Uterus (tissue), 2 donors: ENCODE results near the gene UPP1.

Experiments used
- POLR2A ChIP-seq, 2 donors: fragments of 450-650 bp; IDR thresholded peaks; one replicate each; pipeline ENCODE4 v1.6.1; 2016; ENCODE audit warnings: antibody characterized with exemption in 2 of 2, mild to moderate bottlenecking in 1 of 2, moderate library complexity in 1 of 2
- TF ChIP-seq, protein P1 (sequence below), 4 experiments: fragments of 200-600 bp in 2 of 4; fragments of 450-650 bp in 2 of 4; sonication (generic) in 2 of 4; IDR thresholded peaks; one replicate each; pipeline ENCODE4 v1.5.1; 2016 to 2019; ENCODE audit warnings: antibody characterized with exemption in 4 of 4, mild to moderate bottlenecking in 2 of 4, moderate library complexity in 1 of 4

DNA sequence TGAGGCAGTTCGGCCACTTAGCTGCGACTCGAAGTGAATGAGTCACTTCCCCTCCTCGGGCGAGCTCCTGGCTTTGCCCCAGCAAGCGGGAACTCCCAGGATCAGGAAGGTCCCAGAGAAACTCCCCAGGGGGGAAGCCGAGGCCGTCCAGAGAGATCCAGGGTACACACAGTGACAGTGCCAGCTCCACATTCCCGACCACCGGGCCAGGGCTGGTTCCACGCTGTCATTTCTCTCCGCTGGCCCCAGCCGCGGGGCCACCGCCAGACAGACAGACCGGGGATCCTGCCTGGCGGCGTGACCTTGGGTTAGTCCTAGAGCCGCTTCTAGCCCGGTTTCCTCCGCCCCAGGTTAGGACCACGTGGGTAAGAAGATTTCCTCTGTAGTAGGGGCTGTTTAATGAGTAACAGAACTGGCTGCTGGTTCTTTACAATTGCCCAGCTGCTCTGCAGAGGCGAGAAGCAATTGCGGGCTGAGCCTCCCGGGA is 463 bp upstream of the UPP1 start:
- TF ChIP-seq, protein P1, sequence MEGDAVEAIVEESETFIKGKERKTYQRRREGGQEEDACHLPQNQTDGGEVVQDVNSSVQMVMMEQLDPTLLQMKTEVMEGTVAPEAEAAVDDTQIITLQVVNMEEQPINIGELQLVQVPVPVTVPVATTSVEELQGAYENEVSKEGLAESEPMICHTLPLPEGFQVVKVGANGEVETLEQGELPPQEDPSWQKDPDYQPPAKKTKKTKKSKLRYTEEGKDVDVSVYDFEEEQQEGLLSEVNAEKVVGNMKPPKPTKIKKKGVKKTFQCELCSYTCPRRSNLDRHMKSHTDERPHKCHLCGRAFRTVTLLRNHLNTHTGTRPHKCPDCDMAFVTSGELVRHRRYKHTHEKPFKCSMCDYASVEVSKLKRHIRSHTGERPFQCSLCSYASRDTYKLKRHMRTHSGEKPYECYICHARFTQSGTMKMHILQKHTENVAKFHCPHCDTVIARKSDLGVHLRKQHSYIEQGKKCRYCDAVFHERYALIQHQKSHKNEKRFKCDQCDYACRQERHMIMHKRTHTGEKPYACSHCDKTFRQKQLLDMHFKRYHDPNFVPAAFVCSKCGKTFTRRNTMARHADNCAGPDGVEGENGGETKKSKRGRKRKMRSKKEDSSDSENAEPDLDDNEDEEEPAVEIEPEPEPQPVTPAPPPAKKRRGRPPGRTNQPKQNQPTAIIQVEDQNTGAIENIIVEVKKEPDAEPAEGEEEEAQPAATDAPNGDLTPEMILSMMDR (IDR thresholded peaks at IDR 0.05) = no peak
- no peak for TF ChIP-seq POLR2A (IDR thresholded peaks at IDR 0.05)
